H9 (cell line): Measurements from ENCODE around the gene RADIL. TPM values are rescaled to one million over a fixed set of nuclear protein-coding genes. Genes with fewer than 3 reads are reported as not detected.

Experiments
- DNase-seq: peaks from one replicate; pipeline ENCODE4 v3.0.0-alpha.2; 2017
- H2AFZ ChIP-seq: one replicate; pipeline ENCODE4 v1.6.1; 2013; ENCODE audit warnings: mild to moderate bottlenecking, low read length, control low read depth, moderate library complexity
- H2AK5ac ChIP-seq: 2 replicates; pipeline ENCODE4 v1.6.1; 2013; ENCODE audit warnings: low read length, control low read depth, mixed read lengths; ENCODE audit not compliant: insufficient read length
- H2BK120ac ChIP-seq: one replicate; pipeline ENCODE4 v1.6.1; 2013; ENCODE audit warnings: low read depth, mild to moderate bottlenecking, low read length, control low read depth, inconsistent platforms; ENCODE audit not compliant: poor library complexity, severe bottlenecking
- H2BK12ac ChIP-seq: 2 replicates; pipeline ENCODE4 v1.6.1; 2013; ENCODE audit warnings: low read length, control low read depth, mixed read lengths, low read depth; ENCODE audit not compliant: insufficient read length
- H2BK15ac ChIP-seq: 2 replicates; pipeline ENCODE4 v1.6.1; 2013; ENCODE audit warnings: low read depth, low read length, control low read depth
- H2BK20ac ChIP-seq: one replicate; pipeline ENCODE4 v1.6.1; 2013; ENCODE audit warnings: low read depth, mild to moderate bottlenecking, low read length, control low read depth, inconsistent platforms; ENCODE audit not compliant: poor library complexity, severe bottlenecking
- H2BK5ac ChIP-seq: 2 replicates; pipeline ENCODE4 v1.6.1; 2013; ENCODE audit warnings: low read length, control low read depth, mixed read lengths; ENCODE audit not compliant: insufficient read length
- H3K14ac ChIP-seq: 2 replicates; pipeline ENCODE4 v1.6.1; 2013; ENCODE audit warnings: low read length, control low read depth; ENCODE audit not compliant: insufficient read depth
- H3K18ac ChIP-seq: 2 replicates; pipeline ENCODE4 v1.6.1; 2013; ENCODE audit warnings: low read depth, mild to moderate bottlenecking, mixed read lengths, low read length, control low read depth; ENCODE audit not compliant: insufficient read length
- H3K23ac ChIP-seq: 2 replicates; pipeline ENCODE4 v1.6.1; 2013; ENCODE audit warnings: low read length, control low read depth, mixed read lengths, low read depth; ENCODE audit not compliant: insufficient read length
- H3K23me2 ChIP-seq: 2 replicates; pipeline ENCODE4 v1.6.1; 2013; ENCODE audit warnings: low read depth, mild to moderate bottlenecking, mixed read lengths, low read length, control low read depth; ENCODE audit not compliant: insufficient read length, poor library complexity, severe bottlenecking
- H3K27ac ChIP-seq: 2 replicates; pipeline ENCODE4 v1.5.1; 2013; ENCODE audit warnings: low read length, control low read depth, mixed read lengths, low read depth; ENCODE audit not compliant: insufficient read length
- H3K27me3 ChIP-seq: 2 replicates; pipeline ENCODE4 v1.6.1; 2013; ENCODE audit warnings: low read length, control low read depth, inconsistent platforms; ENCODE audit not compliant: insufficient read depth
- H3K4ac ChIP-seq: 2 replicates; pipeline ENCODE4 v1.6.1; 2013; ENCODE audit warnings: low read depth, mild to moderate bottlenecking, control low read depth, inconsistent platforms, low read length, moderate library complexity
- H3K4me1 ChIP-seq: 2 replicates; pipeline ENCODE4 v1.6.1; 2013; ENCODE audit warnings: low read length, control low read depth, inconsistent platforms; ENCODE audit not compliant: insufficient read depth
- H3K4me2 ChIP-seq: 2 replicates; pipeline ENCODE4 v1.6.1; 2013; ENCODE audit warnings: low read length, control low read depth, mixed read lengths; ENCODE audit not compliant: insufficient read length, insufficient read depth
- H3K56ac ChIP-seq: 2 replicates; pipeline ENCODE4 v1.6.1; 2013; ENCODE audit warnings: low read depth, mild to moderate bottlenecking, mixed read lengths, low read length, control low read depth; ENCODE audit not compliant: insufficient read length
- H3K79me1 ChIP-seq: 2 replicates; pipeline ENCODE4 v1.6.1; 2013; ENCODE audit warnings: low read depth, mild to moderate bottlenecking, moderate library complexity, low read length, control low read depth, inconsistent platforms; ENCODE audit not compliant: insufficient read depth, poor library complexity, severe bottlenecking
- H3K79me2 ChIP-seq: 2 replicates; pipeline ENCODE4 v1.6.1; 2013; ENCODE audit warnings: low read length, control low read depth, inconsistent platforms; ENCODE audit not compliant: insufficient read depth
- H3K9ac ChIP-seq: 2 replicates; pipeline ENCODE4 v1.6.1; 2013; ENCODE audit warnings: low read length, control low read depth, mixed read lengths; ENCODE audit not compliant: insufficient read length; ENCODE audit errors: extremely low read depth
- H3K9me3 ChIP-seq: one replicate; pipeline ENCODE4 v1.6.1; 2013; ENCODE audit warnings: low read depth, low read length, inconsistent platforms; ENCODE audit not compliant: control insufficient read depth
- H3T11ph ChIP-seq: one replicate; pipeline ENCODE4 v1.6.1; 2013; ENCODE audit warnings: mild to moderate bottlenecking, low read length, control low read depth, inconsistent platforms
- H4K20me1 ChIP-seq: one replicate; pipeline ENCODE4 v1.6.1; 2013; ENCODE audit not compliant: control insufficient read depth, insufficient read length, insufficient read depth
- H4K5ac ChIP-seq: 2 replicates; pipeline ENCODE4 v1.6.1; 2013; ENCODE audit warnings: low read depth, mild to moderate bottlenecking, mixed read lengths, low read length, control low read depth; ENCODE audit not compliant: insufficient read length
- H4K8ac ChIP-seq: replicated peaks from 2 replicates; pipeline ENCODE4 v1.6.1; 2013; ENCODE audit warnings: low read length, control low read depth, mixed read lengths, low read depth; ENCODE audit not compliant: insufficient read length
- H4K91ac ChIP-seq: 2 replicates; pipeline ENCODE4 v1.6.1; 2013; ENCODE audit warnings: low read depth, mild to moderate bottlenecking, moderate library complexity, mixed read lengths, low read length, control low read depth; ENCODE audit not compliant: insufficient read length
- H3K27ac Mint-ChIP-seq, 3 experiments: 2 replicates in 2 of 3; 3 replicates in 1 of 3; pipeline ENCODE4 v1.8.0; 2020 to 2021; ENCODE audit warnings: mixed read lengths in 3 of 3, mild to moderate bottlenecking in 1 of 3, moderate library complexity in 1 of 3
- H3K27me3 Mint-ChIP-seq: 2 replicates; pipeline ENCODE4 v1.8.0; 2021; ENCODE audit warnings: low read depth, mild to moderate bottlenecking, moderate library complexity, mixed read lengths
- H3K36me3 Mint-ChIP-seq, 3 experiments: 2 replicates in 2 of 3; 3 replicates in 1 of 3; pipeline ENCODE4 v1.8.0; 2020 to 2021; ENCODE audit warnings: low read depth in 3 of 3, mixed read lengths in 3 of 3; ENCODE audit not compliant: insufficient read depth in 1 of 3
- H3K4me1 Mint-ChIP-seq, 2 experiments: 2 replicates each; pipeline ENCODE4 v1.8.0; 2020; ENCODE audit warnings: mixed read lengths in 2 of 2
- H3K4me3 Mint-ChIP-seq, 2 experiments: 2 replicates in 1 of 2; 3 replicates in 1 of 2; pipeline ENCODE4 v1.8.0; 2020 to 2021; ENCODE audit warnings: mild to moderate bottlenecking in 2 of 2, mixed read lengths in 2 of 2, moderate library complexity in 1 of 2
- H3K9me3 Mint-ChIP-seq, 2 experiments: 2 replicates in 1 of 2; 3 replicates in 1 of 2; pipeline ENCODE4 v1.8.0; 2020; ENCODE audit warnings: mild to moderate bottlenecking in 2 of 2, mixed read lengths in 2 of 2, moderate library complexity in 1 of 2
- CTCF ChIP-seq: fragments of 200-600 bp; sonication (generic); conservative IDR thresholded peaks from 3 replicates; pipeline ENCODE4 v1.8.0; 2021; ENCODE audit warnings: antibody characterized with exemption, mild to moderate bottlenecking
- WGBS: extraction: QIAGEN DNeasy Blood & Tissue Kit; methylation state at CpG from one replicate; pipeline ENCODE4 v1.1.7; 2013; ENCODE audit warnings: missing lambda C conversion rate, low lambda C conversion rate, mixed read lengths; ENCODE audit not compliant: insufficient read length; ENCODE audit errors: extremely low coverage; 5-methylcytosine and 5-hydroxymethylcytosine counted together
- total RNA-seq: library from RNA; stranded (reverse); gene quantifications from 2 replicates; pipeline ENCODE4 v1.2.1, GENCODE V29; 2021

Gene RADIL
- total RNA-seq, 1 experiment from 2014 or later = 4.7 TPM

- Histone ChIP-seq H3K23ac (no peak overlapping the region), H2BK5ac (no peak overlapping the region), H3T11ph (no peak overlapping the region), H3K27me3 (no peaks in the 10 kb centered on the region), H4K8ac (no peak overlapping the region), H3K9me3 (no peaks in the 10 kb centered on the region), H3K4ac (no peak overlapping the region), H3K4me2 (no peak overlapping the region), H2BK12ac (no peak overlapping the region), H3K9ac (no peak overlapping the region), H4K5ac (no peak overlapping the region), H2BK15ac (no peak overlapping the region), H4K20me1 (no peaks in the 10 kb centered on the region), H4K91ac (no peak overlapping the region), H3K4me1 (no peaks in the 10 kb centered on the region), H2BK120ac (no peak overlapping the region), H2BK20ac (no peak overlapping the region), H2AFZ (no peak overlapping the region), H3K56ac (no peak overlapping the region), H3K18ac (no peak overlapping the region), H3K23me2 (no peaks in the 10 kb centered on the region), H3K79me1 (no peaks in the 10 kb centered on the region), H3K27ac (no peak overlapping the region), H3K14ac (no peak overlapping the region), H2AK5ac (no peak overlapping the region), H3K79me2 (no peaks in the 10 kb centered on the region)
- Mint-ChIP-seq H3K4me1 (peaks cover 0 to 7% of the 10 kb centered on the region in 2 experiments; a peak in 3 of 4 replicates), H3K36me3 (no peaks in the 10 kb centered on the region), H3K27ac (no peak overlapping the region), H3K4me3 (no peak overlapping the region; a peak in 1 of 5 replicates), H3K9me3 (no peaks in the 10 kb centered on the region), H3K27me3 (no peaks in the 10 kb centered on the region; the same call in 1 of the 2 replicates)
- DNase-seq = no peak
- no peak for TF ChIP-seq CTCF
- WGBS = no CpG with 5 or more reads among the region's 30 CpGs
Observed at GRCh38 chr7:4837803-4838625, 45.5 kb downstream of the RADIL start.
